Endodermal cell (in vitro differentiated cells): Measurements from ENCODE around the gene IRF4. TPM values are rescaled to one million over a fixed set of nuclear protein-coding genes. Genes with fewer than 3 reads are reported as not detected.

Experiments used
- DNase-seq: peaks from one replicate; pipeline ENCODE4 v3.0.0-alpha.2; 2017
- H3K27ac ChIP-seq: 2 replicates; pipeline ENCODE4 v1.5.1; 2013; ENCODE audit warnings: mild to moderate bottlenecking, low read depth, low read length, moderate library complexity
- H3K27me3 ChIP-seq: 2 replicates; pipeline ENCODE4 v1.6.1; 2013; ENCODE audit warnings: mild to moderate bottlenecking, low read length, moderate library complexity; ENCODE audit not compliant: insufficient read depth, control insufficient read depth, poor library complexity, severe bottlenecking
- H3K36me3 ChIP-seq: 2 replicates; pipeline ENCODE4 v1.7.0; 2013; ENCODE audit warnings: mild to moderate bottlenecking, low read length, moderate library complexity; ENCODE audit not compliant: control insufficient read depth, insufficient read depth
- H3K4me1 ChIP-seq: one replicate; pipeline ENCODE4 v1.7.0; 2013; ENCODE audit warnings: low read length; ENCODE audit not compliant: control insufficient read depth, insufficient read depth
- H3K4me3 ChIP-seq: 2 replicates; pipeline ENCODE4 v1.5.1; 2013; ENCODE audit warnings: mild to moderate bottlenecking, low read length, moderate library complexity
- H3K9ac ChIP-seq: 2 replicates; pipeline ENCODE4 v1.6.1; 2013; ENCODE audit warnings: mild to moderate bottlenecking, low read length, moderate library complexity; ENCODE audit not compliant: poor library complexity, severe bottlenecking; ENCODE audit errors: extremely low read depth
- H3K9me3 ChIP-seq: 2 replicates; pipeline ENCODE4 v1.6.1; 2013; ENCODE audit warnings: mild to moderate bottlenecking, low read length, moderate library complexity; ENCODE audit not compliant: control insufficient read depth
- H3K27ac Mint-ChIP-seq: 2 replicates; pipeline ENCODE4 v1.8.0; 2020; ENCODE audit warnings: mixed read lengths
- H3K27me3 Mint-ChIP-seq: 2 replicates; pipeline ENCODE4 v1.8.0; 2021; ENCODE audit warnings: mild to moderate bottlenecking, mixed read lengths; ENCODE audit not compliant: insufficient read depth
- H3K36me3 Mint-ChIP-seq: 2 replicates; pipeline ENCODE4 v1.8.0; 2020; ENCODE audit warnings: low read depth, mixed read lengths
- H3K4me1 Mint-ChIP-seq: 2 replicates; pipeline ENCODE4 v1.8.0; 2020; ENCODE audit warnings: mixed read lengths
- H3K4me3 Mint-ChIP-seq: 2 replicates; pipeline ENCODE4 v1.8.0; 2020; ENCODE audit warnings: mild to moderate bottlenecking, moderate library complexity, mixed read lengths
- H3K9me3 Mint-ChIP-seq: 2 replicates; pipeline ENCODE4 v1.8.0; 2020; ENCODE audit warnings: mild to moderate bottlenecking, mixed read lengths
- CTCF ChIP-seq: fragments of 200-600 bp; sonication (generic); conservative IDR thresholded peaks from 2 replicates; pipeline ENCODE4 v1.5.0; 2021; ENCODE audit warnings: antibody characterized with exemption, mild to moderate bottlenecking
- WGBS, 2 experiments: methylation state at CpG; one replicate each; pipeline versions ENCODE4 v1.1.5 to v1.1.7; 2013; ENCODE audit warnings: missing lambda C conversion rate in 2 of 2, mixed read lengths in 1 of 2; ENCODE audit not compliant: insufficient coverage in 1 of 2, insufficient read length in 1 of 2; 5-methylcytosine and 5-hydroxymethylcytosine counted together
- total RNA-seq, 2 donors: library from RNA; stranded (reverse); fragmentation: NEBNext Ultra II Directional in 1 of 2; extraction: Animal tissue kit (Norgen Biotek cat#: 25700) in 1 of 2; gene quantifications; 2 replicates in 1 of 2; 3 replicates in 1 of 2; pipeline ENCODE4 v1.2.1, GENCODE V29; 2021

The IRF4 gene
- total RNA-seq, 2 donors from 2014 or later, result not detected

DNA sequence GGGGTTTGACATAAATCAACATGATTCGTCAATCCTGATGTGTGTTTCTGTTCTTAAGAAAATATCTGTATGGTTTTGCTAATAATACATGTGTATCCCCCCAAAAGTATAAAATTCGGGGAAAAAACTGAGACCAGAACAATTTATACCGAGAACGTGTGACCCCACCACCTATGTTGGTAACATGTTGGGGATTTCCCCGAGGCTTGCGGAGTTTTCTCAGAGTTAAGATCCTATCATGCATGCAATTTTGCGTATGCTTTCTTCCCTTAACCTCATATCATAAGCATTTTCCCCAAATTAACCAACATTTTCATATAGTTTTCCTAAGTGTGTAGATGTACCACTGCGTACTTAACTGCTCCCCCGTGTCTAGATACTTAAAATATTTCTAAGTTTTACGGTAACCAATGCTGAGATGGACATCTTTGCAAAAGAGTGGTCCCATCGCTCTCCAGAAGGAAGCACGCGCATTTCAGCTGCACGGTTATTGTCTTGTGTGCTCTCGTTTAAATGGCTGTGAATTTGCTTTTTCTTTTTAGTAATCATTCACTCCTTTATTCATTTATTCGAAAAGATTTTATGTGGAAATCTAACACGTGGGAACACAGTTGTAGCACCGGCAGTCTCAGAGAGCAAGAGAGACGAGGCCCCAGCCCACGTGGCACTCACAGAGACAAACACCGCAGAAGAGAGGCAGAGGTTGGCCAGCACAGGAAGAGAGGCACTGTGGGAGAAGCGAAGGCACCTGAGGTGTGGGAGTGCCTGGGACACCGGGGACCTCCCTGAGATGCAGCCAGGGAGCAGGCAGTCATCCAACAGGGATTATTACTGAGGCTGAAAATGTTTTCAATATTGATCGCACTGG lies 13.2 kb upstream of the IRF4 start:
- no peaks in the 10 kb centered on the region for H3K36me3 Mint-ChIP-seq
- Histone ChIP-seq H3K4me3 (no peak overlapping the region), H3K27me3 (no peaks in the 10 kb centered on the region), H3K4me1 (no peaks in the 10 kb centered on the region), H3K27ac (no peak overlapping the region), H3K36me3 (no peaks in the 10 kb centered on the region), H3K9ac (no peak overlapping the region), H3K9me3 (peaks cover 4% of the 10 kb centered on the region)
- no peak for TF ChIP-seq CTCF
- no peak overlapping the region for H3K4me3 Mint-ChIP-seq
- no peak overlapping the region for H3K27ac Mint-ChIP-seq
- DNase-seq, result no peak
- 89 to 94% methylated on average over 23 to 24 of the region's 24 CpGs for WGBS, 2 experiments
- peaks cover 81% of the 10 kb centered on the region for H3K9me3 Mint-ChIP-seq
- peaks cover 10% of the 10 kb centered on the region for H3K27me3 Mint-ChIP-seq
- no peaks in the 10 kb centered on the region for H3K4me1 Mint-ChIP-seq

GRCh38 chr6:378958-379409 lies 12.6 kb upstream of the IRF4 start:
- H3K4me3 Mint-ChIP-seq, result no peak overlapping the region
- Histone ChIP-seq H3K4me1 (no peaks in the 10 kb centered on the region), H3K27me3 (no peaks in the 10 kb centered on the region), H3K4me3 (no peak overlapping the region), H3K9me3 (peaks cover 4% of the 10 kb centered on the region), H3K27ac (no peak overlapping the region), H3K9ac (no peak overlapping the region), H3K36me3 (no peaks in the 10 kb centered on the region)
- H3K36me3 Mint-ChIP-seq, result no peaks in the 10 kb centered on the region
- no peak for TF ChIP-seq CTCF
- WGBS, 2 experiments, result 83 to 87% methylated on average over 11 of the region's 11 CpGs
- H3K9me3 Mint-ChIP-seq, result peaks cover 75% of the 10 kb centered on the region
- no peak for DNase-seq
- H3K27me3 Mint-ChIP-seq, result peaks cover 11% of the 10 kb centered on the region
- H3K4me1 Mint-ChIP-seq, result no peaks in the 10 kb centered on the region
- H3K27ac Mint-ChIP-seq, result no peak overlapping the region

- no peaks in the 10 kb centered on the region for H3K27me3 ChIP-seq
- no peaks in the 10 kb centered on the region for H3K4me1 ChIP-seq
- H3K4me3 ChIP-seq, result no peak overlapping the region
- no peak for DNase-seq
- 89 to 90% methylated on average over 28 of the region's 28 CpGs for WGBS, 2 experiments
- H3K4me1 Mint-ChIP-seq, result no peaks in the 10 kb centered on the region
- H3K9ac ChIP-seq, result no peak overlapping the region
- peaks cover 69% of the 10 kb centered on the region for H3K9me3 Mint-ChIP-seq
- no peak overlapping the region for H3K27ac ChIP-seq
- no peak overlapping the region for H3K4me3 Mint-ChIP-seq
- H3K27ac Mint-ChIP-seq, result no peak overlapping the region
- peaks cover 13% of the 10 kb centered on the region for H3K27me3 Mint-ChIP-seq
- H3K9me3 ChIP-seq, result peaks cover 4% of the 10 kb centered on the region
- H3K36me3 ChIP-seq, result no peaks in the 10 kb centered on the region
- H3K36me3 Mint-ChIP-seq, result no peaks in the 10 kb centered on the region
- no peak for TF ChIP-seq CTCF
These were observed 12.0 kb upstream of the IRF4 start for GRCh38 chr6:379410-380181.
